NCI-H1048 (cell line): ENCODE data around the gene CERS5.

Experiments
- DNase-seq: peaks from one replicate; lab custom pipeline; 2025; lab: John Stamatoyannopoulos, UW

Gene CERS5, protein sequence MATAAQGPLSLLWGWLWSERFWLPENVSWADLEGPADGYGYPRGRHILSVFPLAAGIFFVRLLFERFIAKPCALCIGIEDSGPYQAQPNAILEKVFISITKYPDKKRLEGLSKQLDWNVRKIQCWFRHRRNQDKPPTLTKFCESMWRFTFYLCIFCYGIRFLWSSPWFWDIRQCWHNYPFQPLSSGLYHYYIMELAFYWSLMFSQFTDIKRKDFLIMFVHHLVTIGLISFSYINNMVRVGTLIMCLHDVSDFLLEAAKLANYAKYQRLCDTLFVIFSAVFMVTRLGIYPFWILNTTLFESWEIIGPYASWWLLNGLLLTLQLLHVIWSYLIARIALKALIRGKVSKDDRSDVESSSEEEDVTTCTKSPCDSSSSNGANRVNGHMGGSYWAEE

DNA sequence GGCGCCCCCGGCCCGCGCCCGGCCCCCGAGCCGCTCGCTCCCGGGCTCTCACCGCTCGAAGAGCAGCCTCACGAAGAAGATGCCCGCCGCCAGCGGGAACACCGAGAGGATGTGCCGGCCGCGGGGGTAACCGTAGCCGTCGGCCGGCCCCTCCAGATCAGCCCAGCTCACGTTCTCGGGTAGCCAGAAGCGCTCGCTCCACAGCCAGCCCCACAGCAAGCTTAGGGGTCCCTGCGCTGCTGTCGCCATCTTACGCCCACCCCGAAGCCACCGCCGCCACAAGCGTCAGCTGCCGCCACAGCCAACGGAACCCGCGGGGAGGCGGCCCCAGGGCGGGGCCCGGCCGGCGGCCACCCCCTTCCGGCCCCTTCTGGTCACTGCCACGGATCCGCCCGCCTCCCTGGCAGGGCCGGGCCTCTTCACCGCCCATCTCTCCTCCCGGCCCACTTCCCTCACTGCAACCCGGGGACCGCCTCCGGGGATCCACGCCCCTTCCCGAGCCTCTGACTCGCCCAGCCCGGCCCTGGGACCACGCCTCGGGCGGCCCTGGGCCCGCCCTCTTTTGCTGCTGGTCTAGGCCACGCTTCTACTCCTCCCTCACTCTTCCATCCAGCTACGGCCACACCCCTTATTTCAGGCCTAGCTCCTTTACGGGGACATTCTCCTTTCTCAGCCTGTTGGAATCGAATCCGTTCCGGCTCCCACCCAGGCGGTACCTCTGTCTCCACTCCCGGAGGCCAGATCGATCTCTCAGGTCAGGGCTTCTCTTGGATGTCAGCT is at the start of gene CERS5:
TSS of gene CERS5 (minus strand) at position 321 of the 780 bp plus-strand sequence. CDS start at position 249, 72 bp downstream.
- DNase-seq, result peak; percentile 96

DNA sequence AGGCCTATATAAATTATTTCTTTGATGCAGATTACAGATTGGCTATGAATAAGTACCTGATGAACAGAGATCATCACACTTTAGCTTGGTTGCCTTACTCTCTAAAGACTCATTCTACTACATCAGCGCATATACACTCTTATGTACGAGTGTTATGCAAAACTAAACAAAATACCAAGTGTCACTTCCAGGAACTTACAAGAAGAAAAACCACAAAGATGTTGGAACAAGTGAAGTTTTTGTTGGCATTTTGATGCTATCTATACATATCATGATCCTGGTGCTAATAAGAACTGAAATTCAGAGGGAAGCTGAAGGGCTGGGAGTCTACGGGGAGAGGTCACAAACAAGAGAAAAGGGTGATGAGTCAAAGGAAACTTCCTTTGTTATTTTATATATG is 47.9 kb upstream of the CERS5 start:
- DNase-seq, result no peak

DNA sequence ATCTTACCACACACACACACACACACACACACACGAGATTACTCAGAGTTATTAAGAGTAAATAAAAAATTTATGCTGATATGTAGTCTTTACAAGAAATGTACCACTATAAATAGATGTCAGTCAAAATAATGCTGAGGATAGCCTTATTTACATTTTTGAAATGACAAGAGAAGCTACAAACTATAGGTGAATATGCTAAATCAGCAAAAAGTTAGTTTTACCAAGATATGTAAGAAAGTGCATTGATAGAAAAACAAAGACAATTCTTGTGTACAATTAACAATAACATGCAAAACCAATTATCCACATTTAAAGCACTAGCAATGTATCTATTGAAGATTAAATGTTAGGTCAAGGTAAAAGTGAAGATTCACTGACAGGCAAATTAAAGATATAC is 46.8 kb upstream of the CERS5 start:
- no peak for DNase-seq

DNA sequence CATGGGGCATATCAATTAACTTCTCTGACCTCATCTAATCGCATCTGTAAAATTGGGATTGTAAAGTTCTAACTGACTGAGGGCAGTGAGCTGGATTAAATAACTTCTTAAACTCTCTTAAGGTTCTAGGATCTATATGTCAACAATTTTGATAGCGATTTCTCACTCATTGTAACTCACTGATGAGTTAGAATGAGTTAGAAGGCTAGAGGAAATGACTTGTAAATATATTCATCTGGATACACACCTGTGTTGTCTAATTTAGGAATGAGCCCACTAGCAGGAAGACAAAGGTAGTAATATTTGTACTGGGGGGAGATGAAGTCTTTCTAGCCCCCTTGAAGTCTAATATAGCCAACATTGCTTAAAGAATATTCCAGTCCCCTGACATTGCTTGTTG is 46.3 kb upstream of the CERS5 start:
- no peak for DNase-seq

DNA sequence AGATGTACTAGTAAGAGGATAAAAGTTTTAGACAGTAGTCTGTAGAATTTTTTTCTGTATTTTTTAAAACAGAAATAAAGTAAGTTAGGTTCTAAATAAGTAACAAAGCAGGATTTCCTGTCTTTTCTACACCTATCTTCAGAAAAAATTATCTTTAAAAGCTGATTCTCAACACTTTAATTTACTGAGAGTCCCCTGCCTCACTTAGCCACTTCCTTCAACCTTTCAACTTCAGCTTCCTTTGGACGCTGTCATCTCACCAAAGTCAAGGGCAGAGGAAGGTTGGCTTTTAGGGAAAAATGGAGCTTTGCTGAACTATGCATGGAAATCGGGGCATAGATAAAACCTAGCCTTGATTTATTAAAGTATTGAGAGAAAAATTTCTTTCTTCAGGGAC is 44.9 kb upstream of the CERS5 start:
- no peak for DNase-seq

DNA sequence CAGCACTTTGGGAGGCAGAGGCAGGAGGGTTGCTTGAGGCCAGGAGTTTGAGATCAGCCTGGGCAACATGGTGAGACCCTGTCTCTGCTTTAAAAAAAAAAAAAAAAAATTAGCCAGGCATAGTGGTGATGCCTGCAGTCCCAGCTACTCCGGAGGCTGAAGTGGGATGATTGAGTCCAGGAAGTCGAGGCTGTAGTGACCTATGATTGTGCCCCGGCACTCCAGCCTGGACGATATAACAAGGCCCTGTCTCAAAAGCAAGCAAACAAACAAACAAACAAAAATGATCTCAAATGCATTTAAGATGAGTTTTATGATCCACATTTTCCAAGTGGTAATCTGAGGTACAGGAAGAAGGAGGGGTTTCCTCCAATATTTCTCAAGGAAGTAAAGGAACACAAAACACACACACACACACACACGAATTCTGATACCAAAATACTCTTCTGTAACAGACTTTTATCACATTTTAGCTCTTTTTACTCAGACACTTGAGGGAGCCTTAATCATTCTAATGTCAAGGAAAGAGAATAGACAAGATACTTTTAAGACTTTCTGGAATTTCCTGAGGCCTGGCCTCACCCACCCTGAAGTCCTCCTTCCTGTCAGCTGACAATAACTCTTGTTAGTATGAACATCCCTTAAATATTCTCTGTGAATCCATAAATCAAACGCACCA is 44.4 kb upstream of the CERS5 start:
- no peak for DNase-seq

DNA sequence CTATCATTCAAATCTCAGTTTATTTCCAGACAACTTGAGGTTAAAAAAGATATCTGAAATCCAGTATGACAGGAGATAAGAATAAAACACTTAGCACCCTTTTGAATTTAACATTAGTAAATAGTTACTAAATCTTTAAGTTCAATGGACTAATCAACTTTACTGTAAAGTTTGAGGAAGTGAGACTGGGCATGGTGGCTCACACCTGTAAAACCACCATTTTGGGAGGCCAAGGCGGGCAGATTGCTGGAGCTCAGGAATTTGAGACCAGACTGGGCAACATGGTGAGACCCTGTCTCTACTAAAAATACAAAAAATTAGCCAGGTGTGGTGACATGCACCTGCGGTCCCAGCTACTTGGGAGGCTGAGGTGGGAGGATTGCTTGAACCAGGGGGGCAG is 40.3 kb upstream of the CERS5 start:
- no peak for DNase-seq

DNA sequence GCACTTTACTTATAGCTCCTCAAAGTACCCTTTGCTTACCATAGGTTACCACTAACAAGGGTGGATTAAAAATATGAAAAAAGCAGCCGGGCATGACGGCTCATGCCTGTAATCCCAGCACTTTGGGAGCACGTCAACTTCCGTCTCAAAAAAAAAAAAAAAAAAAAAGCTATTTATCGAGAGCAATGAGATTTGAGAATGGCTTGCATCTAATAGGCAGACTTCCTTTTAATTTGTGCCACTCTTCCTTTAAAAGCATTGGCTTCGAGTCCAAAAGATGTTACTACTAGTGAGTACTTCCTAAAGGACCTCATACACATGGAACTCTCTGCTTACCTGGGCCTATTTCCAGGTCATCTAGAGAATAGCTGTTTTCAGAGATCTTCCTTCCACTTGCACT is 38.5 kb upstream of the CERS5 start:
- DNase-seq, result no peak

DNA sequence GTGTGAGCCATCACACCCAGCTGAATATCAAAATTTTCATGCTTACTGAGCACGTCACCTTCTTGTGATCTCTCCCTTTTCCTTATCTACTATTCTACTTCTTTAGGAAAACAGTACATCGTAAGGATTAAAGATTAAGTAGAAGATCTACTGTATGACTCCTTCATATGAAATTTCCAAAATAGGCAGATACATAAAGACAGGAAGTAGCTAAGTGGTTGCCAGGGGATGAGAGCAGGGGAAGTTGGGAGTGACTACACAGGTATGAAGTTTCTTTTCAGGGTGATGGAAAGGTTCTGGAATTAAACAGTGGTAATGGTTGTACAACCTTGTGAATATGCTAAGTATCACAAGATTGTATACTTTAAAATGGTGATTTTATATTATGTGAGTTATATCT is 36.5 kb upstream of the CERS5 start:
- DNase-seq, result no peak

DNA sequence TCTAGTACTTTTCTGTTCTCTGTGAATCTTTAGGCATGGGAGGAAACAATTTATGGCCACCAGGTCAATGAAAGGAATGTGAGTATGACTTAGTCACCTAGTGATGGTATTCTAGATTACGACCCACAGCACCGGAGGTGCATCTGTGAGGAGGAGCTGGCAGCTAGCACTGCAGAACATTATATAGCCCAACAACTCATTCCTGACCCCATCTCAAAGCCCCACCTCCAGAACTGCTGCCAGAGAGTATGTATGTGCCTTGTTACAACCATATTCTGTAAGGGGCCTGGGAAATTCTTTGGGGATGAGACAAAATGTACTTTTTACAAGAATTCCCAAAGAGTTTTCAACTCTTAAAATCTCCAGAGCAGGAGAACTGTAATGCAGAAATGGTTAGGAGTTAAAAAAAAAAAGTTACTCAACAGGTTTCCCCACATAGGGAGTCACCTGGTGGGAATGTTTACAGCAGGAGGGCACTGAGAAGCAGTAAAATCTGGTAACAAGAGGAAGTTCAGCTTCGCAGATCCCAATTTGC is 34.9 kb upstream of the CERS5 start:
- DNase-seq, result no peak

DNA sequence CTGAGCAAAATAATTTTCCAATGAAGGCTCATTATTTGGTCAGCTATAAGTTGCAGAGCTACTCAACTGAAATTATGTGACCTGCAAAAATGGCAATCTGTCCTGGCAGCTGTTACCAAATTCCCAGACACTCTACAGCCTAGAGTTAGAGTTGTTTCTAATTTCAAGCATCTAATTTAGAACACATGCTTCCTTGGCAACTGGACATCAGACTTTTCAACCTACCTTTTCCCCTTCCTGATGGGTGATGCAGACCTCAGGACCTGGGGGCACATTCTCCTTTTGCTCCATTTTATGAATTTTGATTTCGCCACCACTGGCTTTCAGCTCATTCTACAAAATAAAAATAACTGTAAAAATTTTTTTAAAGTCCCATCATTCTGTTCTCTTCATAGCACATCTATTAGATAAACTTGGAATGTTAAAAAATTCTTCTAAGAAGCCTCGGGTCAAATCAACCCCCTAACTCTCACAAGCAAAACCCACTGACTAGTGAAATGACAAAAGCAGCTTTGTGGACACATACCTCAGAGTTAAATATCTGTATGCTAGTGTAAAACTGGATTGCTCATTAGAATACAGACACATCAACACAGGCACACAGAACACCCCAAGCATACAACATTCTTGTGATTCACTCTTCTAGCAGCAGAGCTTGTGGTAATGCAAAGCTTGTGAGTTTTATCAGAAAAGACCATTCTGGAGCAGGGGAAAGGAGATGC is 33.5 kb upstream of the CERS5 start:
- DNase-seq, result no peak

DNA sequence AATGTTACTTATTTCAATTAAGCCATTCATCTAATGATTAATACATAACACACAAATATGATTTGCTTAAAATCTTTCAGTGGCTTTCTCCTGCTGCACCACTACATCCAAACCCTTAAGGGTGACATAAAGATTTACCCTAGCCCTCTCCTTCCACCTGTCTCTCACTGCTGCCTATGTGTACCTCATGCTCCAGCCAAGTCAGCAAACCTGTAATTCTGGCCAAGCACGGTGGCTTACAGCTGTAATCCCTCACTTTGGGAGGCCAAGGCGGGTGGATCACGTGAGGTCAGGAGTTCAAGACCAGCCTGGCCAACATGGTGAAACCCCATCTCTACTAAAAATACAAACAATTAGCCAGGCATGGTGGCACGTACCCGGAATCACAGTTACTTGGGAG is 31.7 kb upstream of the CERS5 start:
- DNase-seq, result no peak

DNA sequence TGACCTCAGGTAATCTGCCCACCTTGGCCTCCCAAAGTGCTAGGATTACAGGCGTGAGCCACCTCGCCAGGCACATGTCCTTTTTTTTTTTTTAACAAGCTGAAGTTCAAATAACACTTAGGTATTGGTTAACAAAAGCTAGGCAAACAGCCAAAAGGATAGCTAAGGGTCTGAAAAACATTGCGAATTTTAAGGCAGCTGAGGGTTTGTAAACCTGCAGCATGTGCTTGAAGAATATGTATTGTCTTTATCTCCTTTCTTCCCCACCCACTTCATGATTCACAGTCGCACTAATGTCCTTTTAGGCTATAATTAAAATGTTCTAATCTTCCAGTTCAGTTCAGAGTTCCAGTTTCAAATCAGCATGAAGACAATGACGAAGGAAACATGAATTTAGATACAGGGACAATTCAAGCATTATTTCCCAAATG is 30.1 kb upstream of the CERS5 start:
- no peak for DNase-seq

DNA sequence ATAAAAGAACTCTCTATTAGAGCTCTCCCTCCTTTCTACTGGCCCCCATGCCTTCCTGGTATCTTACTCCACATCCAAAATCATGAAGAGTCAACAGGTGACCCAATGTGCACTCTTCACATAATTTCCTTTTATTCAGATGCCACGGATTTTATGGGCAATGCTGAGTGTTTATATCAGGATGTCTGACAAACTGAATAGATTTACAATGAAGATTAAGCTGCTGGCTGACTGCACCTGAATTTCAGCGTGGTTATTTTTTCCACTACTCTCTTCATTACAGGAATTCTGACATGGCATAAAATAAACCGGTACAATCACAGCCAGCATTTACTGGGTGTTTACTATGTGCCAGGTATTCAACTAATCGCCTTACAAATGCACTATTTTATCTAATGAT is 29.4 kb upstream of the CERS5 start:
- no peak for DNase-seq

DNA sequence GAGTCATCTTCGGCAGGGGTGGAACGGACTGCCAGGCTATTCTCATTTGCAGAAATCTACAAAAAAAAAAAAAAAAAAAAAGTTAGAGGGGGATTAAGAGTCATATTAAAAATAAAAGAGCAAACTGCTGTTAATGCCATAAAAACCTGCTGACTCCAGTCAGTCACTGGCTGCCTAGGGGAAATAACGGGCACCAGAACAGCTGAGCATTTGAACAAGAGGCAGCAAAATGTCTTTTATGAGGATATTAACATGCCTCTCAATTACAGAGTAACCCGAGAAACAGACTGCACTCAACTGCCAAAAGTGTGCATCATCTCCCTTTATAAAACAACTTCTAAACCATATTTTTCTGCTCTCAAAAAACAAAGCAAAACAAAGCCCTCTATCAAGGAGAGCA is 28.7 kb upstream of the CERS5 start:
- no peak for DNase-seq

DNA sequence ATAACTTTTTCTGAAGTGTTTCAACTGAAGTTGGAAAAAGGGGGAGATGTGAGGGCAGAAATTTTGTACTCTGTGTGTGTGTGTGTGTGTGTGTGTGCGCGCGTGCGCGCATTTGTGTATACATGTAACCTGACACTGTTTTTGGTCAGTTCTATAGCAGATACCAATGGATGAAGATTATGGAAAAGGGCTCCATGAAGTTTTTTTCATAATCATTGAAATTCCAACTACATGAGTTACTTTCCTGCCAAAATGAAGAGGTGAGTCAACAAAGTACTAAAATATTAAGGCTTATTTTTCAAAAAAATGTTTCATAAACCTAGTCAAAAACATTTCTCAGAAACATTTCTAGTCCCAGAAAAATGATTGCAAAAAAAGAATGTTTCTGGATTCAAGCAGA is 25.7 kb upstream of the CERS5 start:
- DNase-seq, result no peak

DNA sequence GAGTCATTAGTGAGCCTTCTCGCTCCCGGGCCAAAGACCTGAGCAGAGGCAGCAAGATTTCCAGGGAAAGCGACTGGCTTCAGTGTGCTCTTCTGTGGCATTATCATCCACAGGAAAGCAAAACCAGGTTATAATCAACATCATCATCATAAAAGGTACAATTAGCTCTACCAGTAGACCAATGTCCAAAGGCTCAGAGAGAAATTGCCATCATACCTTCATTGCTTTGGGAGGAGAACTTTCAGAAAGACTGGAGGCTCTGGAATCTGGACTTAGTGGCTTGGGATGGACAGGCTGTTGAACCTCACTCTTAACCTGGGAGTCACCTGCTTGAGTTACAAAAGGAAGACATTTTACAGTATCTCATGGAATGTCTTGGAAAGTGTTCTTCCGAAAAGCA is 25.1 kb upstream of the CERS5 start:
- DNase-seq, result no peak

DNA sequence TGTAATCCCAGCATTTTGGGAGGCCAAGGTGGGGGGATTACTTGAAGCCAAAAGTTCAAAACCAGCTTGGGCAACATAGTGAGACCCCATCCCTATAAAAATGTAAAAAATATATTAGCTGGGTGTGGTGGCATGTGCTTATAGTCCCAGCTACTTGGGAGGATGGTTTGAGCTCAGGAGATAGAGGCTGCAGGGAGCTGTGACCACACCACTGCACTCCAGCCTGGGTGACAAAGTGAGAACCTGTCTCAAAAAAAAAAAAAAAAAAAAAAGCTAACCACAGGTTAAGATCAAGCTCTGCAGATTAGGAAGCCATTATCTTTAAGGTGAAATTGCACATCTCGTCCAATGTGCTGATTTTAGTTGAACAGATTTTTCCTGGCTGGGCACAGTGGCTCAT is 23.7 kb upstream of the CERS5 start:
- DNase-seq, result no peak

DNA sequence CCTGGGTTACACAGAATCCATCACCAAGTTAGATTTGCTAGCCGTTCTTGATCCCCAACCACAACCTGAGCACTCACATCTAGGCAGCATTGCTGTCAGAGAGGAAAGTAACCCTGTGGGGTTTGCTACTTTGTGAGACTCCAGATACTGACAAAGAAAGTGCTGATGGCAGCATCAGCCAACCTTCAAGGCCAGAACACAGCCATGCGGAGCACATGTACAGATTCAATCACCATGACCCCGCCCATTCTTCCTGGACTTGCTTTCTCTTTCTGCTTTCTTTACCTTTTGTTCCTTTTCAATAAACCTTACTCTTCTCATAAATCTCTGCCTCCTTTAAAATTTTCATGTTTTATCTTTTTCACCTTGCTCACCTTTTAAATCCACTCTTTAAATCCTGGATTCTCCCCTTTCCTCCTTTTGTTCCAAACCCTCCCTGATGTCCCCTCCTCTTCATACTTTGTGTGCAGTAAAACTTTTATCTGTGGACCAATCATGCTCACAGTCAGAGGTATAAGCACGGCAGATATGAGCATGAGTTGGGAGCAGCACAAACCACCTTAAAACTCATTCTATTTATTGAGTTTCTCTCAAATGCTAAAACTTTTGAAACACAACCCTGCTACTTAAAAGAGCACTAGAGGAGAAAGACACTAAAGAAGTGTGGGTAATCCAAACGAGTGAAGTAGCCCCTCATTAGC is 21.9 kb upstream of the CERS5 start:
- no peak for DNase-seq

DNA sequence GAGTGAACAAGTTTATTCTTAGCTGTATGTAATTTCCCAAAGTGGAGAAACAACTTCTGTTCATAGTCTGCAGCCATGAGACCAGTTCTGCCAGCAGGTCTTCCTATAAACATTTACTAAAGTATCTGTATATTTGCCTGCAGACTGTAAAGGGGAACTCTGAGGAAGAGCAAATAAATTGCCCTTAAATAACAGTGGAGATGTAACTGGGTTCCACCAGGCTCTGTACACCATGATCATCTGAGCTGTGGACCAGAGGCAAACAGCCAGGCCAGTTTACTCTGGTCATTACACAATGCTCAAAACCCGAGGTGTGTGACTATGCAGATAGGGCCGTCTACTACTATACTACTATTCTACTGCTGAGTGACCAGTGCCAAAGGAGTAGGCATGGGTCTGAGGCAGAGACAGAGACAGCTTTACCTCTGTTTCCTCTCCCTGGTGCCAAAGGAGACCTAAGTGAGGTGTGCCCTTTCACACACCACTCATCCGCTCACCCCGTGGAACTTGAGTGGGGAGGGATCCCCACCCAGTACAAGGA is 21.1 kb upstream of the CERS5 start:
- DNase-seq, result no peak
